Right atrium auricular region (tissue), 2 donors: ENCODE results near the gene TYROBP. TPM values are rescaled to one million over a fixed set of nuclear protein-coding genes. Genes with fewer than 3 reads are reported as not detected.

Experiments used
- DNase-seq: peaks from one replicate; pipeline ENCODE4 v3.0.0-alpha.2; 2019; ENCODE audit warnings: low spot score
- H3K27ac ChIP-seq, 2 donors: fragments of 200-600 bp; sonication (generic); 1 replicate in 1 of 2; 2 replicates in 1 of 2; pipeline ENCODE4 v1.5.1; 2016 to 2019
- H3K27me3 ChIP-seq, 2 donors: fragments of 200-600 bp; sonication (generic); one replicate each; pipeline versions ENCODE4 v1.5.1 to v1.6.0; 2017 to 2019
- H3K36me3 ChIP-seq: fragments of 200-600 bp; sonication (generic); one replicate; pipeline ENCODE4 v1.5.1; 2016
- H3K4me1 ChIP-seq, 2 donors: fragments of 200-600 bp; sonication (generic); one replicate each; pipeline versions ENCODE4 v1.5.1 to v1.6.0; 2017 to 2019
- H3K4me3 ChIP-seq, 2 donors: fragments of 200-600 bp; sonication (generic); 1 replicate in 1 of 2; 2 replicates in 1 of 2; pipeline ENCODE4 v1.5.1; 2017 to 2019; ENCODE audit warnings: mild to moderate bottlenecking in 1 of 2, moderate library complexity in 1 of 2
- H3K9me3 ChIP-seq, 2 donors: fragments of 200-600 bp; sonication (generic); one replicate each; pipeline ENCODE4 v1.5.1; 2019
- total RNA-seq, 2 donors: library from RNA; depleted of rRNA; stranded (reverse); fragments of >200 nt; gene quantifications; one replicate each; pipeline ENCODE4 v1.1.0, GENCODE V29; 2016
- TF ChIP-seq, protein P1 (sequence below), 2 donors: fragments of 200-600 bp; sonication (generic); IDR thresholded peaks; one replicate each; pipeline ENCODE4 v1.5.1; 2019; ENCODE audit warnings: antibody characterized with exemption in 2 of 2

TYROBP gene
- total RNA-seq, 2 donors from 2014 or later = 26.1 to 85.4 TPM

GRCh38 chr19:35887197-35887596 lies 20.9 kb downstream of the TYROBP start:
- DNase-seq = no peak
- H3K9me3 ChIP-seq = no peaks in the 10 kb centered on the region
- no peaks in the 10 kb centered on the region for H3K27me3 ChIP-seq
- H3K4me1 ChIP-seq = no peaks in the 10 kb centered on the region
- H3K4me3 ChIP-seq = no peak overlapping the region
- no peak overlapping the region for H3K27ac ChIP-seq
- peaks cover 24% of the 10 kb centered on the region for H3K36me3 ChIP-seq
- TF ChIP-seq, protein P1, sequence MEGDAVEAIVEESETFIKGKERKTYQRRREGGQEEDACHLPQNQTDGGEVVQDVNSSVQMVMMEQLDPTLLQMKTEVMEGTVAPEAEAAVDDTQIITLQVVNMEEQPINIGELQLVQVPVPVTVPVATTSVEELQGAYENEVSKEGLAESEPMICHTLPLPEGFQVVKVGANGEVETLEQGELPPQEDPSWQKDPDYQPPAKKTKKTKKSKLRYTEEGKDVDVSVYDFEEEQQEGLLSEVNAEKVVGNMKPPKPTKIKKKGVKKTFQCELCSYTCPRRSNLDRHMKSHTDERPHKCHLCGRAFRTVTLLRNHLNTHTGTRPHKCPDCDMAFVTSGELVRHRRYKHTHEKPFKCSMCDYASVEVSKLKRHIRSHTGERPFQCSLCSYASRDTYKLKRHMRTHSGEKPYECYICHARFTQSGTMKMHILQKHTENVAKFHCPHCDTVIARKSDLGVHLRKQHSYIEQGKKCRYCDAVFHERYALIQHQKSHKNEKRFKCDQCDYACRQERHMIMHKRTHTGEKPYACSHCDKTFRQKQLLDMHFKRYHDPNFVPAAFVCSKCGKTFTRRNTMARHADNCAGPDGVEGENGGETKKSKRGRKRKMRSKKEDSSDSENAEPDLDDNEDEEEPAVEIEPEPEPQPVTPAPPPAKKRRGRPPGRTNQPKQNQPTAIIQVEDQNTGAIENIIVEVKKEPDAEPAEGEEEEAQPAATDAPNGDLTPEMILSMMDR (IDR thresholded peaks at IDR 0.05) = no peak

- no peak overlapping the region for H3K4me3 ChIP-seq
- no peaks in the 10 kb centered on the region for H3K9me3 ChIP-seq
- no peak for DNase-seq
- no peaks in the 10 kb centered on the region for H3K27me3 ChIP-seq
- peaks cover 24% of the 10 kb centered on the region for H3K36me3 ChIP-seq
- H3K4me1 ChIP-seq = no peaks in the 10 kb centered on the region
- TF ChIP-seq, protein P1 (IDR thresholded peaks at IDR 0.05) = no peak
- H3K27ac ChIP-seq = no peak overlapping the region
Observed at GRCh38 chr19:35885904-35886303, 22.2 kb downstream of the TYROBP start.

- Histone ChIP-seq H3K9me3 (no peaks in the 10 kb centered on the region), H3K4me3 (no peak overlapping the region), H3K27ac (no peak overlapping the region), H3K27me3 (no peaks in the 10 kb centered on the region), H3K36me3 (peaks cover 24% of the 10 kb centered on the region), H3K4me1 (no peaks in the 10 kb centered on the region)
- no peak for DNase-seq
- TF ChIP-seq, protein P1 (IDR thresholded peaks at IDR 0.05) = no peak
Observed at GRCh38 chr19:35885225-35885738, 22.8 kb downstream of the TYROBP start.

DNA sequence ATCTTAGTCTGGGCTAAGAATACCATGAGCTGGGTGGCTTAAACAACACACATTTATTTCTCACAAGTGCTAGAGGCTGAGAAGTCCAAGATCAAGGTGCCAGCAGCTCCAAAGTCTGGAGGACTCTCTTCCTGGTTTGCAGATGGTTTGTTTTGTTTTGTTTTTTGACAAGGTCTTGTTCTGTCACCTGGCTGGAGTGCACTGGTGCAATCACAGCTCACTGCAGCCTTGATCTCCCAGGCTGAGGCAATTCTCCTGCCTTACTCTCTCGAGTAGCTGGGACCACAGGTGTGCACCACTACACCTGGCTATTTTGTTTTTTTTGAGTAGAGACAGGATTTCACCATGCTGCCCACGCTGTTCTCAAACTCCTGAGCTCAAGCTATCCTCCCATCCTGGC lies 24.2 kb downstream of the TYROBP start:
- TF ChIP-seq, protein P1 (IDR thresholded peaks at IDR 0.05) = no peak
- no peak for DNase-seq
- no peak overlapping the region for H3K4me3 ChIP-seq

DNA sequence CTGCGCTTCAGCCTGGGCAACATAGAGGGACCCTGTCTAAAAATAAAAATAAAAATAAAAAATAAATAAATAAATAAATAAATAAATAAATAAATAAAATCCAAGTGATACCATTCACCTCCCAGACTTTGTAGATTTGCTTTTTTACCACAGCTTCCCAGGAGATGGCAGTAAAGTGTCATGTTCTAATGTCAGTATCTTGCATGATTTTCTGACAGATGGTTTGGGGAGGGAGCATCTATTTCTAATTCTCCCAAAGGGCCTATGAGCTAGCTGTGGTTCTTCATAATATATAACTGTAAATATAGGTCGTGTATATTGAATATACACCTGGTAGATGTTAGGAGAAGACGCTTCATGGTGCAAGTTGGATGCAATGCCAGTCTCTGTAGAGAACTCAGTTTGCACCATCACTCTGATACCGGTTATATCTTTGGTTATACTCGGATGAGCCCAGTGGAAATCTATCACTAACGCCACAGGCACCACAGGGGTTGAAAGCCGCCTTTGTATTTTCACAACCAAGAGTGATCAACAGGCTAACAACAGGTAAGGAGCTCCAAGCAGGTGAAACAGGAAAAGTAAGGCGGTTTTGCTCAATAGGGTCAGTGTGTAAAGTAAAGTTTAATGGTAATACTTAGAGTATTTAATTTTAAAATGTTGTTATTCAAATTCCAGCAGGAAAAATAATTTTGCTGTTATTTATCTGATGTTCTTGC lies 25.8 kb downstream of the TYROBP start:
- Histone ChIP-seq H3K27ac (no peak overlapping the region), H3K27me3 (no peaks in the 10 kb centered on the region), H3K4me1 (peaks cover 0 to 7% of the 10 kb centered on the region in 2 donors), H3K4me3 (no peak overlapping the region), H3K36me3 (no peaks in the 10 kb centered on the region), H3K9me3 (no peaks in the 10 kb centered on the region)
- no peak for DNase-seq
- TF ChIP-seq, protein P1 (IDR thresholded peaks at IDR 0.05) = peak in 1 of 2 donors; percentile 61

More for the DNA sequence above, 24.2 kb downstream of the TYROBP start:
- Histone ChIP-seq H3K27ac (no peak overlapping the region), H3K4me1 (peaks cover 0 to 7% of the 10 kb centered on the region in 2 donors), H3K27me3 (no peaks in the 10 kb centered on the region), H3K9me3 (no peaks in the 10 kb centered on the region), H3K36me3 (peaks cover 12% of the 10 kb centered on the region)
